Measurements from ENCODE around the gene GALNT18.

The GALNT18 gene

DNA sequence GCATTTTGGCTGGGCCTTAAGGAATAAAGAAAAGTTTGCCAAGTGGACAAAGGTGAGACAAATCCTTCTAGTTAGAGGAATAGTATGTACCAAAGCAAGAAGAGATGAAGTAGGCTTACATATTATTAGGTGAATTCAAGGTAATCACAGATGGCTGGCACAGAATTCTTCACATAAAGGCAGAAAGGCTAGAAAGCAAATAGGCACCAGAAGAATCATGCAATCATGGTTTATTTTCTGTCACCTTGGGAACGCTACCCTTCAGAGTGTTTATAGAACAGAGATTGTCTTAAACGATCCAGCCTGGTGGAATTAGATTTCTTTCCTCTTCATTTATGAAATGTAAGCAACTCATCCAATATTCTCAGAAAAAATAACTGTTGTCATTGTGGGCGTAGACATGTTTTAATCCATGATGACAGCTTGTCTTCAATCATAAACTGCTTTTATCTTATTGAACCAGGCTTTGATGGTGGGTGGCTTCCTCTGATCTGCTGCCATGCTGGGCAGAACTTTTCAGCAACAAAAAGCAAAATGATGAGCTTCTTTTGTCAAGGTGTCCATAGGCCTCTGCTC lies 219.8 kb downstream of the GALNT18 start:
- ATAC-seq = no peak

DNA sequence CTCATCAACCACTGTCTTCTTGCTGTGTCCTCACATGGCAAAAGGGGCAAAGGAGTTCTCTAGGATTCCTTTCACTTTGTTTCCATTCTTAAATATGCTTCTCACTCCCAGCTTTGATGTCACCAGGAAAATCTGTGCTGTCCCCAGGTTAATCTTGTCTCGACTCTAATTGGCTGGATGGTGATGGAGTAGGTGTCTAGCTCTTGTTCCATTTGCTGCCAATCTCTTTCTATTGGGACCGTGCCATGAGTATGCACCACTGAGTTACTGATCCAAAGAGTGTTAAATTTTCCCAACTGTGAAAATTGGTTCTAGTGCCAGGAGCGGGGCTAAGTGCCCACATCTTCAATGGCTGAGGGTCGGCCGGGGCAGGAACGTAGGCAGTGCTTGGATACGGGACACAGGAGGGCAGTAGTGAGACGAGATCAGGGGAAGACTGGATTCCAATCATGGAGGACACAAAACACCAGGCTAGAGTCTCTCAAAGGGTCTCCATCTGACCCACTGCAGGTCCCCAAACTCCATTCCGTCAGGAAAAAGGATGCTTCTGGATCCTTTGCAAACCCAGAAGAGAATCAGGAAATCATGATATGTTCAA lies 221.1 kb downstream of the GALNT18 start:
- ATAC-seq = no peak

DNA sequence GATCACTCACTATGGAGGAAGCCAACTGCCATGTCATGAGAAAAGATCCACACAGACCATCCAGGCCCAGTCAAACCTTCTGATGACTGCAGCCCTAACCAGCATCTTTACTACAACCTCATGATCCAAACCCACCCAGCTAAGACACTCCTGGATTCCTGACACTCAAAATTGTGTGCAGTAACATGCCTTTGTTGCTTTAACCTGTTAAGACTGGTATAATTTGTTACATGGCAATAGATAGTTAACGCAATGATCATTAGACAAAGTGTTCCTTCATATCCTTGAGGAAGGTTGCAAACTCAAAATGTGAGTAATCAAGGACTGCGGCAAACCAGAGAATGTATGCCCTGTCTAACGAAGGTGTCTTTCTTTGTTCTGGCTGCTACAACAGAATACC lies 221.7 kb downstream of the GALNT18 start:
- no peak for ATAC-seq

DNA sequence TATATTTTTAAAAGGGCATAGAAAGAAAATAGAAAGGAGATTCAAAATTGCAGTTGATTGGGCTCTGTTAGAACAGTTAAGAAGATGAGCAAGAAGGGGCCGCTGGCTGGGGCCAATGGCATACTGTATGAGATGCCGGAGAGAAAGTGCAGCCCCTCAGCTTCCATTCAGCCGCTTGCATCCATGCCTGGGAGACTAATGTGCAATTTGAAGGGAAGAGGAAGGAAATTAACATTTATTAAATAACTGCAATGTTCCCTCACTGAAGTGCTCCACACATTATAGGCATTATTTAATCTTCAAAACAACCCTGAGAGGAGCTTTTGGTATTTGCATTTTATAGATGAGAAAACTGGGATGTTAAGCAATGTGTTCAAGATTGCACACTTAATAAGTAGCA lies 224.0 kb downstream of the GALNT18 start:
- ATAC-seq = no peak

DNA sequence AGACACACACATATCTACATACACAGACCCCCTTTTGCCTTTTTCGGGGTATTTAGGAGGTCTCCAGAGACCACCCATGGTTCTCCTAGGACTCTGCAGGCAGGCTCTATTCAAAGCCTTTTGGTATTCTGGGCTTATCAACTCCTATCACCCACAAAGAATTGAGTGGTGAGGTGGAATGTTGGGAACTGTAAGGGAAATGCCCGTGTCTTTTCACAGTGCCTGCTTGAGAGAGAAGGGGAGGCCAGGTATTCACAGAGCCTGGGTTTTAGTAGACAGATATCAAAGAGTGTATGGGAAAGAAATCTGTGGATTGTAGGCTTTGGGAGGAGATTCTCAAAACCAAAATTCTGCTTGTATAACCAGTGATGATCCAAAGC lies 224.8 kb downstream of the GALNT18 start:
- ATAC-seq = no peak

DNA sequence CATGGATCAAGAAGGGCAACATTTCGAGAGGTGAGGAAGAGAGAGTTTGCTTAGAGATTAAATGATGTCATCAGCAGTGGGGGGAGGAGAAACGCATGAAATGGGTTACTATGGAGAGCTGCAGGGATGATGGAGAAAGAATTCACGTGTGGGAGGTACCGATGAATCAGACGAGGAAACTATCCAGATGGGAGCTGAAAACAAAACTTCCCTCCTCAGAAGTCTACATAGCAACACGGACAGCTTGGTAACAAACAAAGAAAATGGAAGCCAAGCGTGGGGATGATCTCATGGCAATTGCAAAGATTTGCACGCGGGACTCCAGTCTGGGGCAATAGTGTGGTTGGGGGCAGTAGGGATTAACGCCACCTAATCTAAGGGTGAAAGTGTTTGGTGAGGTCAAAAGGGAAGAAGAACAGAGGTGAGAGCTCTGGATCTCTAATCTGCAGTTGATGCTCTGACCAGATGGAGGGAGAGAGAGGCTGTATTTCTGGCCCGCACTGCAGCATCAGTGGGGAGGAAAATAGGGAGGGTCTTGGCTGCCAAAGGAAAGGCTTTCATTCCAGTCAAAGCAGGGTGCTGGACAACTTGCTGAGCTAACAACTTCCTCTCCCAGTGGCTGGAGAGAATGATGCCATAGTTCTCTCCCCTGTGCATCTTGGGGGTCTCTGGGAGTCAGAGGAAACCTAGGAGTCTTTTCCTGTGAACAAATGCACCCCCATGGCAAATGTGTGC lies 225.3 kb downstream of the GALNT18 start:
- ATAC-seq = no peak

DNA sequence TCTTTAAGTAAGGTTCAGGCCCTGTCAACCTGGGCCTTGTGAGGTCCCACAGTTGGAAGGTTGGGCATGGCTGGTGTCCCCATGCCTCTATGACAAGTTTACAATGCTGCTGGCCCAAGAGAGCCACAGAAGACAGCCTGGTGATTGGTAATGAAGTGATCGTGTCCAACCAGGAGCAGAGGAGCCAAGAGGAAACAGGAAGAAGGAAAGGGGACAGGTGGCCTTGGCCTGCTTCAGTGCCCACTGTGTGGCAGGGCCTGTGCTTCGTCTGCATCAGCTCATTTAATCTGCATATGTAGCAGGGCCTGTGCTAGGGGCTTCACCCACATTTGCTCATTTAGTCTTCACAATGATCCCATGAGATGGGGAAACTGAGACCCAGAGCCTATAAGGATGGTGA lies 226.7 kb downstream of the GALNT18 start:
- ATAC-seq = no peak

DNA sequence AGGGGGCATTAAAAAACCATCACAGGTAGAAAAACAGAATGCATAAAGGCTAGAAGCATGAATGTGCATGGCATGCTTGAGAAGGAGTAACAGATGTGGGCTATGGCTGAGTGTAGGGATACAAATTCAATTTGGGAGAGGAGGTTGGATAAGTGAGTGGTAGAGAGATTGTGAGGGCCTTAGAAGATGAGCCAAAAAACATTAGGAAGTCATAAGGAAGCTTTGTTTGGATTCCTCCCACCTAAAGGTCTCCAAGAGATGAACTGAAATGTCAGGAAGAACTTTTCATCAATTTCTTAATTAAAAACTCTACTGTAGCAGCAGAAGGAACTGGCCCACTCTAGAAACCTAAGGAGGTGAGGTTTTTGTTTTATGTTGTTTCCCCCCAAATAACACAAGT lies 227.6 kb downstream of the GALNT18 start:
- ATAC-seq = no peak

DNA sequence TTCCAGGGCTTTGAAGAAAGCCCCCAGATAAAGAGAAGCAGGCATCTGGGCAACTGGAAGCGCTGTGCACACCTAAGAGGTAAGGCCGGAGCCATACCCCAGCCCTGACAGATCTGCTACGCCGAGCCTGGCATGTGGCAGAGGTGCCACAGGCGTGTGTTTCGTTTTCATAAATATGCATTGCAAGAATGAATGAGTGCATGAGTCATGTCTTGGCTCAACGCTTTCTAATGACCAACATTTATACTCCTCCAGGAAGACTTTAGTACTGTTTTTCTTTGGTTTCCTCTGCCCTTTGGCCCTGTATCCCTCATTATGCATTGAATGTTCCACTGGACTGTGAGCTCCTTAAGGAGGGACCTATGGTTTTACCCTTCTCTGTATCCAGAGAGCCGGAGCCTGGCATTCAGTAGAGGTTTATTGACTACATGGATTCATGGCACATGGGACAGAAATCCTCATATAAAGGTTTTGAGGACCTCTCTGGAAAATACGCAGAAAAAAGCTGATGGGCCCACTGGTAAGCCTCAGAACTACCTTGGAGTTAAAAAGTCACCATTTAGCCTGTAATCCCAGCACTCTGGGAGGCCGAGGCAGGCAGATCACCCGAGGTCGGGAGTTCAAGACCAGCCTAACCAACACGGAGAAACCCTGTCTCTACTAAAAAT lies 229.9 kb downstream of the GALNT18 start:
- no peak for ATAC-seq

DNA sequence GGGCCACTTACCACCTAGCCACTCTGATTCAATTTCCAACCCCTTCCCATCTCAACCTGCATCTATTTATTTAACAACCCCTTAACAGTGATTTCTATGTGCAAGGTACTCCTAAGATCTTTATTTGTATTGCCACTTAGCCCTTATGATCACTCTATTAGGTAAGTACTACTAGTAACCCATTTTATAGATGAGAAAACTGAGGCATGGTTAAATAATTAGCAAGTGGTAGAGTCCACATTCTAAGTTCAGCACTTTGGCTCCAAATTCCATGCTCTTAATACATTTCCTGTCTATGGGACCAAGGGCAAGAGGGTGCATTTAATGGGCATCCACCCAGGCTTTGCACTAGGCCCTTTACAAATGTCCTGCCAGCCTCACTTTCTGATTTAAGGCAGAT lies 230.6 kb downstream of the GALNT18 start:
- ATAC-seq = no peak

DNA sequence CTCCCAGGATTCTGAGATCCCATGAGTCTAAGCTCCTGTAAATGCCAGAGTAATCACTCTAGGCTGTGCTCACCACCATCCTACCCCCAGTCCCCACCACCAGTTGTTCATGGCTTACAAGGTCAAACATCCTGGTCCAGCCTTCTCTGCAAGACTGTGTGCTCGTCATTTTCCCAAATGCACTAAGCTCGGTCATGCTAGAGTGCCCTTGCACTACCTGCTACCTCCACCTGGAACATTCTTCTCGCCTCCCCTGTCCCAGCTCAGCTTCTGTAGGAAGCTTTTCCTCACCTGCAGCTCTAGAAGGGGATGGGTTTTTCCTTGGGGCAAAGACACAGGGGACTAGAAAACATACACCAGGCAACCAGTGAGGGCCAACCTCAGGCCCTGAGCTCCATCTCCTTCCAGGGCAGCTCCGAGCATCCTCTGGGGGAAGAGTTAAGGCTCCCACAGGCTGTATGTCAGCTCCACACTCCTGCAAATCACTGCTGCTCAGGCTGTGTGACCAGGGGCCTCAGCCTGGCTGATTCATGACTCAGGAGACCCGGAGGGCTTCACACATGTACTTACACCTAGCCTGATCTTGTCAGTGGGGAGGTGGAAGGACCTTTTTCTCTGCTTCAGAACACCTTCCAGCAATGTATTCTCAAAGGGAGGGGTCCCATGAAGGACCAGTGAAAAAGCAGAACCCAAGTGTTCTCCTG lies 231.6 kb downstream of the GALNT18 start:
- no peak for ATAC-seq

DNA sequence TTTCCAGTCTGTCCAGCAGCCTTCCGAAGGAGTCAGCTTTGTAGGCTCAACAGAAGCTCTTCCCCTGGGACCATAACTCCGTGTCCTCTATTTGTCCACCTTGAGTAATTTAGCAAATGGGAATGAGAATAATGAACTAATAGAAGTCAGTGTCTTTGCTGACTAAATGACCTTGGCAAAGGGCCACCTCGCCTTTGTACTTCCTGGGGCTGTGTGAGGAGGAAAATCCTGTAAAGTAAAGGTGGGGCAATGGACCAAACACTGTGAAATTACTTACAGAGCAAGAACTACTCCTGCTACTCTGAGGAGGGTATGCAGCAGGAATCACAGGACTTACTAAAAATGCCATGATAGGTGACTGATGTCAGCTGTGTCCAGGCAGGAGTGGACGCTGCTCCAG lies 232.6 kb downstream of the GALNT18 start:
- no peak for ATAC-seq

DNA sequence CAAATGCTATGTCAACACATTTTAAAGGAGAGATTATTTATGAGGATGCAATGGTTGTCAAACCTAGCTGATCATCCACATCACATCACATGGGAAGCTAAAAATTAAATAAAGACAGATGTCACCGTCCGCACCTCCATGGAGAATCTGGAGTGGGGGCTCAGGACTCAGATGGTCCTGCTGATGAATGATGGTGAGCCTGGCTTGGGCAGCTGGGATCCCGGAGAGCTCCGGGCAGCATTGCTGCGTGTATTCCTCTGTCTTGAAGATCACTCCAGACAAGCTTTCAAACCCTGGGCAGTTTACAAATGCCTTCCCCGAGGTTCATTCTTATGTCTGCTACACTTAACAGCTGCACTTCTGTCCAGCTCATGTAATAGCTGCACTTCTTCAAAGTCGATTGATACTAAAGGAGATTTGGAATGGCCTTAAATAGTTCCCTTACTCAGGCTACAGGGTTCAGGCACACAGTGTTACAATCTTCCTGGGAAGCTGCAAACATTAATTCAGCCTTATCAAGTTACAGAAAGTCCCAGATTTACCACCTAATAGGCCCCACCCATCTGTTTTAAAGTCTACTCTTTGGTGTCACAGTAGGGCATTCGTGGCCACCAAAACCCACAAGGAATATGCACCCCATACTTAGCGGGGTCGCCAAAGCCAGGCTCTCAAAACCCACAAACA lies 234.0 kb downstream of the GALNT18 start:
- ATAC-seq = no peak

DNA sequence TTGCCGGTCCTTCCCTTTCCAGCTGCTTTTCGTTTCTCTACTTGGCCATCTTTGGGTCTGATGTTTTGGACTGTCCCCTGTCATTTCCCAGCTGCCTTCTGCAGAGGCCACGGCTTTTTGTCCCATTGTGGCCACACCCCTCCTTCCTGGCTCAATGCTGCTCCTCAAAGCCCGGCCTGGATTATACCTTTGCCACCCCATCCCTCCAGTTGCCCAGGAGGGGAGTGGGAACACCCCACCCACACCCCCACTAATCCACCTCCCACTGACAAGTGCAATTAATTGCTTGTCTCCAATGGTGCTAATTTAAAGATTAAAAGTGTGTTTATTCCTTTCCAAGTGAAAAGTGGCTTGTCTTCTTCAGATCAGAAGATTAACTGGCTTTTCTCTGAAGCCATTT lies 234.6 kb downstream of the GALNT18 start:
- no peak for ATAC-seq

DNA sequence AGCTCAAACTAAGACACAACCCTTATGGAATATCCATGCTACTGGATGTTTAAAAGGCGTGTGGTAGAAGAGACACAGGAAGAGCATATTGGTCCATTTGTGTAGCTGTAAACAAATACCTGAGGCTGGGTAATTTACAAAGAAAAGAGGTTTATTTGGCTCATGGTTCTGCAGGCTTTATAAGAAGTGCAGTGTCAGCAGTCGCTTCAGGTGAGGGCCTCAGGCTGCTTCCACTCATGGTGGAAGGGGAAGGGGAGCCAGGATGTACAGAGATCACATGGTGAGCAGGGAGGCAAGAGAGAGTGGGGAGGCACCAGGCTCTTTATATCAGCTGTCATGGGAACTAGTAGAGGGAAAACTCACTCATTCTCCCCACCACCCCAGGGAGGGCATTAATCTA lies 237.0 kb downstream of the GALNT18 start:
- no peak for ATAC-seq

DNA sequence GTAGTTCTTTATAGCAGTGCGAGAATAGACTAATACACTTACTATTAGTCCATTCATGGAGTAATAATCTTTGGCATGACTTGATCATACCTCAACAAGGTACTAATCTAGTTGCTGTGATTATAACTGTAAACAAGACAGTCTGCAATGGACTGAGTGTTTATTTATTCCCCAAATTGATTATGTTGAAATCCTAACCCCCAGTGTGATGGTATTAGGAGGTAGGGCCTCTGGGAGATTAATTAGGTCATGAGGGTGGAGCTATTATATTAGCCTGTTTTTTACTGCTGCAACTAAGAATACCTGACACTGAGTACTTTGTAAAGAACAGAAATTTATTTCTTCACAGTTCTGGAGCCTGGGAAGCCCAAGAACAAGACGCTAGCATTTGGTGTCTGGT lies 237.8 kb downstream of the GALNT18 start:
- ATAC-seq = no peak

DNA sequence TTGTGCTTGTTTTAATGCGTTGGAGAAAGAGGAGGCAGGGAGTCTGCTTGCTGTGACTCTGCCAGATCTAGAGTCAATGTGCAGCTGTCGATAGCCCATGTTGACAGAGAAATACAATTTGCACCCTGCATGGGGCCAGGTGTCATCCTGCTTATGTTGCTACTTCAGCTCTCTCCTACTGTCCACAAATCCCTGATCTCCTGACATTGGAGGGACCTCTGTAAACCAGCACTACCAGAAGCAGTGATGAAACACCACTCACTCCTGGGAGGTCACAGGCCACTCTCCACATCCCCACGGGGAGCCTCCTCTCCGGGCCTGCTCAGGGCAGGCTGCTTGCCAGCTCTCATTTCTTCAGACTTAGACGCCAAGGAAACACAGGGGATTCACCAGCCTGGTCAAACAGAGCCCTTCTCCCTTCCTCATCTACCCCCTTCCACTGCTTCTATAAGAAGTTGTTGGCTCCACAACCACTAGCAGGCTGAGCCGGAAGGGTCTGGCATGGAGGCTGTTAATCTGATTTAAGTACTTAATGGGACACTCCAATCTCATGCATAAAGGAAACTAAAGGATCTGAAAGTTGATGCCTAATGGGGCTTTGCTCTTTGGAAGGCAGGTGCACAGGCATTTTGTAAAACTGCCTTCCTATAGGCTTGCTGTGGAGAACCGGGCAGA lies 238.8 kb downstream of the GALNT18 start:
- ATAC-seq = no peak

DNA sequence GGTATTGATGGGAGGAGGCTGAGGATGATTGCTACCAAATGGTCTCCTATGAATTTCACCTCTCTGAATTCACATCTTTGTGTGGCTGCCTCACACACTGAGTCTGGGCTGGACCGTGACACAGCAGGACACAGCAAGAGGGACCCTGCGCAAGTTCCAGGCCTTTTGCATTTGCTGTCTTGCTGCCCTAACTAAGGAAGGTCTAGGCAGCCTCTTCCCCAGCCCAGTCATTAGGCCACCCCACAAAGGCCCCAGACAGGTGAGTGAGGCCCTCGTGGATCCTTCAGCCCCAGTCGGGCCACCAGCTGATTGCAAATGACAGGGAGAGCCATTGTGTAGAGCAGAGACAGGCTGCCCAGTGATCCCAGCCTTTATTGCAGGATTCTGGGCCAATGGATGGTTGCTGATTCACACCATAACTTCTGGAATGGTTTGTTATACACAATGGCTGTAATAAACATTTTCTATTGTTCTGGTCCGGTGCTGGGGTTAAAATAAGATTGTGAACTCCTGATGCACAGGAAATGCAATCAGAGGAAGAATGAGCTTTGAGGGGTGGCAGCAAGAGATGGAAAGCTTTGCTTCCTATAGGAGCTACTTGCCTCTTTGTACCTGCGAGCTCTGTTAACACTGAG lies 240.2 kb downstream of the GALNT18 start:
- ATAC-seq = no peak

DNA sequence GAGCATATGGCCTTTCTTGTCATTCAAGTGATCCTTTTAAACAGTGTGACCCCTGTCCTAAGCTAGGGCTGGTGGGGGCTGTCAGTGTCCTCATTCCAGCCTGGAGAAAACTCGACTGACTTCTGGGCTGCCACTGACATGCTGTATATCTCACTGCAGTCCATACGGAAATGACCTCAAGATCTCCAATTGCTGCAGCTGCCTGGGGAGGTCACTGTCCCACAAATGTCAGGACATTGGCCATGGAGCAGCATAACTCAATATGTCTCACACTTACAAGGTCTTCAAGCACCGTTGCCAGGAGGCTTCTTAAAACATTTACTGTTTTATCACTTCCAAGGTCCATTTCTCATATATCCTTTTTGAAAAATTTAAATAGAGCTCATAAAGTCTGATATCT lies 240.9 kb downstream of the GALNT18 start:
- no peak for ATAC-seq

DNA sequence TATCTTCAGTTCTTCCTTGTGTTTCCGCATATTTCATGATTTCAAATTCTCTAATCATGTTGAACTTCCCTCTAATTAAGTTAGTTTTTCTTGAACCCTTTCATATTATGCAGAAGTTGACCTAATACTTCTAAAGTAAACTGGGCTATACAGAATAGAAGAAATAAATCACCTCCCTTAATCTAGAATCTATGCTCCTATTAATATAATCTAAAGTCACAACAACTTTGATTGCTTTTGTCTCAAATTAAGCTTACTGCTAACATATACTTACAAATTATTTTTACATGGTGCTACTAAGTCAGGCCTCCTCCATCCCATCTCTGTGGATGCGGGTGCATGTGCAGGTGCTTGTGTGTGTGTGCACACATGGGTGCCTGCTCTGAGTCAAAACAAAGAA lies 241.5 kb downstream of the GALNT18 start:
- ATAC-seq = no peak

DNA sequence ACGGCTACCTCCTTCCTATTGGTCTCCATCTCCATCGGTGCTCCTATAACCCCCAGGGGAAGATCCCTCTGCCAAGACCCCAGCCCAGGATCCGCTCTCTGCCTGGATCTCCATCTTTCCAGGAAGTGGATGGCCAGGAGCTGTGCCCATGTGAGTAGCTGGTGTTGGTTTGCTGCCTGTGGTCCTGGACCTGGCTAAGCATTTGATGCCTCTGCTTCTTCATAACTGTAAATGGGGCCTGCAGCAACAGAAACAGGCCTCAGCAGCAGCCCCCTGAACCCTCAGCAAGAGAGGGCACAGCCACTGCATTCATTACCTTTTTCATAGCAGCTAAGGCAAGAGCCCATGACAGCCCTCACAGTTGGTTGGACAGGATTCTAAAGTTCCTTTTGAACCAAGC lies 242.1 kb downstream of the GALNT18 start:
- ATAC-seq = no peak
